GM20000 (cell line): ENCODE results near the gene MED26.
A peak's percentile ranks its signal among the peaks of the same experiment; 100 is the strongest.
"Not testable (repeated sequence)": the region's sequence is repeated elsewhere in the genome, so short reads cannot be mapped to it uniquely, and the experiment has no call there.

Experiments used
- DNase-seq: peaks from one replicate; pipeline ENCODE4 v3.0.0; 2012; ENCODE audit warnings: low spot score
- CTCF ChIP-seq: IDR thresholded peaks from 2 replicates; pipeline ENCODE4 v1.5.1; 2012; ENCODE audit warnings: mild to moderate bottlenecking, control low read depth; ENCODE audit errors: extremely low read depth, missing control alignments

The MED26 gene

GRCh38 chr19:16628183-16628983, at the start of gene MED26:
TSS of gene MED26 (minus strand) at chr19:16628204. CDS start at chr19:16627943, 261 bp downstream.
- DNase-seq = peak; percentile 99
- no peak for TF ChIP-seq CTCF

- DNase-seq = no peak
Measured at GRCh38 chr19:16677055-16677454, 49.1 kb upstream of the MED26 start.

GRCh38 chr19:16676101-16676798, 48.2 kb upstream of the MED26 start:
- DNase-seq = no peak
- no peak for TF ChIP-seq CTCF

More at GRCh38 chr19:16677055-16677454, 49.1 kb upstream of the MED26 start:
- TF ChIP-seq CTCF = no peak

- DNase-seq = not testable (repeated sequence)
Measured at GRCh38 chr19:16673839-16674238, 45.8 kb upstream of the MED26 start.

- DNase-seq = no peak
- no peak for TF ChIP-seq CTCF
Measured at GRCh38 chr19:16673231-16673630, 45.2 kb upstream of the MED26 start.

GRCh38 chr19:16671652-16672274, 43.8 kb upstream of the MED26 start:
- no peak for DNase-seq
- TF ChIP-seq CTCF = no peak

GRCh38 chr19:16670291-16670690, 42.3 kb upstream of the MED26 start:
- no peak for TF ChIP-seq CTCF
- DNase-seq = no peak

GRCh38 chr19:16668702-16669101, 40.7 kb upstream of the MED26 start:
- DNase-seq = not testable (repeated sequence)
